Subcutaneous adipose tissue (tissue), 4 donors: Measurements from ENCODE around the gene ITPKB. TPM values are rescaled to one million over a fixed set of nuclear protein-coding genes. Genes with fewer than 3 reads are reported as not detected.

ENCODE experiments used
- CTCF ChIP-seq: fragments of 450-650 bp; IDR thresholded peaks from one replicate; pipeline ENCODE4 v1.5.1; 2016; ENCODE audit warnings: low read depth, mild to moderate bottlenecking, control low read depth, antibody characterized with exemption, moderate library complexity
- total RNA-seq, 4 donors: library from RNA; depleted of rRNA; stranded (reverse); fragments of >200 nt; gene quantifications; one replicate each; pipeline ENCODE4 v1.1.0, GENCODE V29; 2016

Gene ITPKB
- total RNA-seq, 4 donors from 2014 or later = 16.6 to 72.5 (median 28.1) TPM

- no peak for TF ChIP-seq CTCF
These were observed 27.5 kb upstream of the ITPKB start for GRCh38 chr1:226766565-226766964.

- no peak for TF ChIP-seq CTCF
These were observed 25.5 kb upstream of the ITPKB start for GRCh38 chr1:226764533-226764932.

- no peak for TF ChIP-seq CTCF
These were observed 24.8 kb upstream of the ITPKB start for GRCh38 chr1:226763905-226764264.

GRCh38 chr1:226762988-226763904, 24.2 kb upstream of the ITPKB start:
- no peak for TF ChIP-seq CTCF

- TF ChIP-seq CTCF = no peak
These were observed 23.0 kb upstream of the ITPKB start for GRCh38 chr1:226762055-226762454.

- TF ChIP-seq CTCF = no peak
These were observed 22.2 kb upstream of the ITPKB start for GRCh38 chr1:226761322-226761721.

GRCh38 chr1:226754793-226755533, 15.9 kb upstream of the ITPKB start:
- no peak for TF ChIP-seq CTCF
